Measurements from ENCODE around the gene CD2.

CD2 gene

GRCh38 chr1:116732726-116733125 lies 21.5 kb upstream of the CD2 start:
- H3K4me3 ChIP-seq (ENCODE audit: low read depth, low read length): no peak overlapping the region
- DNase-seq (ENCODE audit: low read depth): no peak
- TF ChIP-seq, protein P1, sequence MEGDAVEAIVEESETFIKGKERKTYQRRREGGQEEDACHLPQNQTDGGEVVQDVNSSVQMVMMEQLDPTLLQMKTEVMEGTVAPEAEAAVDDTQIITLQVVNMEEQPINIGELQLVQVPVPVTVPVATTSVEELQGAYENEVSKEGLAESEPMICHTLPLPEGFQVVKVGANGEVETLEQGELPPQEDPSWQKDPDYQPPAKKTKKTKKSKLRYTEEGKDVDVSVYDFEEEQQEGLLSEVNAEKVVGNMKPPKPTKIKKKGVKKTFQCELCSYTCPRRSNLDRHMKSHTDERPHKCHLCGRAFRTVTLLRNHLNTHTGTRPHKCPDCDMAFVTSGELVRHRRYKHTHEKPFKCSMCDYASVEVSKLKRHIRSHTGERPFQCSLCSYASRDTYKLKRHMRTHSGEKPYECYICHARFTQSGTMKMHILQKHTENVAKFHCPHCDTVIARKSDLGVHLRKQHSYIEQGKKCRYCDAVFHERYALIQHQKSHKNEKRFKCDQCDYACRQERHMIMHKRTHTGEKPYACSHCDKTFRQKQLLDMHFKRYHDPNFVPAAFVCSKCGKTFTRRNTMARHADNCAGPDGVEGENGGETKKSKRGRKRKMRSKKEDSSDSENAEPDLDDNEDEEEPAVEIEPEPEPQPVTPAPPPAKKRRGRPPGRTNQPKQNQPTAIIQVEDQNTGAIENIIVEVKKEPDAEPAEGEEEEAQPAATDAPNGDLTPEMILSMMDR (conservative IDR thresholded peaks at IDR 0.05; ENCODE audit: low read depth, low read length): no peak

- TF ChIP-seq, protein P1 (conservative IDR thresholded peaks at IDR 0.05; ENCODE audit: low read depth, low read length): no peak
- no peak for DNase-seq (ENCODE audit: low read depth)
- H3K4me3 ChIP-seq (ENCODE audit: low read depth, low read length): no peak overlapping the region
These were observed 20.5 kb upstream of the CD2 start for GRCh38 chr1:116733476-116734365.

GRCh38 chr1:116735246-116735645 lies 19.0 kb upstream of the CD2 start:
- no peak overlapping the region for H3K4me3 ChIP-seq (ENCODE audit: low read depth, low read length)
- TF ChIP-seq, protein P1 (conservative IDR thresholded peaks at IDR 0.05; ENCODE audit: low read depth, low read length): no peak
- DNase-seq (ENCODE audit: low read depth): no peak

DNA sequence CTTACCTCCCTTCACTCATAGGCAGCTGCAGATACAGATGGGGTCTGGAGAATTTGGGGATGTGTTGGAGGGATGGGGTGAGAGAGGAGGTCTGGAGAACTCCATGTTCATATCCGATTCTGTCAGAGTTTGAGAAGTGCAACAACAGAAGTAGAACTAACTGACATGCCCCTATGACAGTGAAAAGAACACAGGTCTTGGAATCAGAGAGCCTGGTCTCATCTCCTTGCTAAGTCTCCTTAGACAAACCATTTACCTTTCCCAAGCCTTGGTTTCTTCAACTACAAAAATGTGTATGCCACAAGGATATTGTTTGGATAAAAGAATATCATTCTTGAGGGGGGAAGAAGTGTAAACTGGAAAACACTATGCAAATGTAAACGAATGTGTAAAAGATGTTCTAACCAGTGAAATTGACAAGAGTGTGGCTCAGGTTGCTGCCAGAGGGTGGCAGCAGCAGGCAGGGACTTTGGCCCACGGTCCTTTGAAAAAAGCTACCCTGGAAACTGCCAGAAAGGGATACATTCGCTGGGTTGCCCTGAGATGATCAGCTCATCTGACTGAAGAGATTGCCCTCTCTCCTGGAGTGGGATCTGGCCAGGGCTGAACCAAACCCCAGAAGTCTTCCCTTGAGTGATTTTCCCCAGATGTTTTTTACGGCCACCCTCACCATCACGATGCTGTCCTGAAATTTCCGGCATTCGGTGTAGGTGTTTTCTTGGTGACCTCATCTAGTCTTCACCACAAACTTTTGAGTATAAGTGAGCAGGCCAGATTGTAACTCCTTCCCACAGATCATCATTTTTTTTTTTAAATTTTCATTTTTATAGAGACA lies 17.0 kb upstream of the CD2 start:
- no peak overlapping the region for H3K4me3 ChIP-seq (ENCODE audit: low read depth, low read length)
- peak; percentile 75 for DNase-seq (ENCODE audit: low read depth)
- TF ChIP-seq, protein P1 (conservative IDR thresholded peaks at IDR 0.05; ENCODE audit: low read depth, low read length): peak; percentile 92

GRCh38 chr1:116737855-116738321 lies 16.3 kb upstream of the CD2 start:
- no peak overlapping the region for H3K4me3 ChIP-seq (ENCODE audit: low read depth, low read length)
- TF ChIP-seq, protein P1 (conservative IDR thresholded peaks at IDR 0.05; ENCODE audit: low read depth, low read length): no peak
- DNase-seq (ENCODE audit: low read depth): no peak

DNA sequence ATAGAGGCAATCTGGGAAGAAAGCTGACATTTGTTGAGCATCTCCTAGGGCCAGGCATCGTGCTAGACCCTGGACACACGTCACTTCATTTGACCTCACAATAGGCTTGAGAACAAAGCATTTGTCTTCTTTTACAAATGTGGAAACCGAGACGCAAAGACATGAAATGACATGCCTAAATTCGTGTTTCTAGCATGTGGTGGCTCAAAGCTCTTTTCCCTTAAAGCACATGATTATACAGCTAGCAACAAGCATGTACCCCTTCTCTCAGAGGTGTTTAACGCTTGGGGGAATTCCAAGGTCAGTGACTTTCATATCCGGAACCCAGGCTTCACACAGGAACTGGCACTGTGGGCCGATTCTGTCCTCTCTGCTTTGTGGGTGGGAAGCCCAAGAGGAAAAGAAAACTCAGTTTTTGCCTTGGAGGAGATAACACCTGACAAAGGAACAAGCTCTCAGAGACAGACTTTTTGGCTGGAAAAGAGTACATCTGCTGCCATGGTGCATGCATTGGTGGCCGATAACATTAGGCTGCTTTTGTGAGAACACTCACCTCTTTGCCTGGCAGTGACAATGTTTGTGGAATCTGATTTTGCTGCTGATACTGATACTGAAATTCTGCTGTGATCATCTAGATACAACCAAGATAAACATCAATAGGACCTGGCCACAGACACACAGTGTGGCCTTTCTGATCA lies 15.4 kb upstream of the CD2 start:
- TF ChIP-seq, protein P1 (conservative IDR thresholded peaks at IDR 0.05; ENCODE audit: low read depth, low read length): no peak
- H3K4me3 ChIP-seq (ENCODE audit: low read depth, low read length): no peak overlapping the region
- DNase-seq (ENCODE audit: low read depth): no peak

Data from choroid plexus epithelial cell (primary cell).